Stimulated activated CD8-positive, alpha-beta memory T cell treated with anti-CD3 and anti-CD28 coated beads, Interleukin-12 subunit alpha, Interleukin-12 subunit beta, amount 100 ng/mL, for 4 hours (primary cell): ENCODE data around the gene LRRC4C.

Source experiments
- DNase-seq: peaks from one replicate; pipeline ENCODE4 v3.0.0-alpha.2; 2020; ENCODE audit warnings: low read depth

LRRC4C gene

GRCh38 chr11:41323446-41323845, 136.0 kb downstream of the LRRC4C start:
- DNase-seq, result no peak

DNA sequence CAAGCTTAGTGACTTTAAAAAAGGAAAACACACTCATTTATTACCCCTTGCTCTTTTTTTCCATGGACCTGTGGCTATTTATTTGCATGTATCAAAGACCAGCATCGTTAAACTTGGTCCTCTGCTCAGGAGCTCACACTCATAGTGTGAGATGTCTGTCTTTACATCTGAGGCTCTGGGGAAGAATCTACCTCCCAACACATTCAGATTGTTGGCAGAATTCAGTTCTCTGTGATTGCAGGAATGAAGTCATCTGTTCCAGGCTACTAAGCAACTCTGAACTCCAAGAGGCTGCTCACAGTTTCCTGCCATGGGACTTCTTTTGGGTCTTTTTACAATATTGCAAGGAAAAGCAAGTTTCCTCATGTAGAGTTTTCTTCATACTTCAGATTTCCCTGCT, 138.8 kb downstream of the LRRC4C start:
- DNase-seq, result no peak

GRCh38 chr11:41320238-41320637, 139.2 kb downstream of the LRRC4C start:
- no peak for DNase-seq

DNA sequence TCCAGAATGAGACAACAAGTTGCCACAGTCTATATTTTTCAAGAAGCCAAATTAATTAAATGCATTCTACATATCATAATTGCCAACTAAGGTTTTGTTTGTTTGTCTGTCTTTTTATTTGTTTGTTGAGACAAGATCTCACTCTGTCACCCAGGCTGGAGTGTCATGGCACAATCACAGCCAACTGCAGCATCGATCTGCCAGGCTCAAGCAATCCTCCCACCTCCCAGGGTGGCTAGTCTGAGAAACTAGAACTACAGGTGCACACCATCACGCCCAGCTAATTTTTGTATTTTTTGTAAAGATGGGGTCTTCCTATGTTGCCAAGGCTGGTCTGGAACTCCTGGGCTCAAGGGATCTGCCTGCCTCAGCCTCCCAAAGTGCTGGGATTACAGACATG, 140.0 kb downstream of the LRRC4C start:
- DNase-seq, result no peak

GRCh38 chr11:41316751-41317150, 142.7 kb downstream of the LRRC4C start:
- DNase-seq, result no peak

DNA sequence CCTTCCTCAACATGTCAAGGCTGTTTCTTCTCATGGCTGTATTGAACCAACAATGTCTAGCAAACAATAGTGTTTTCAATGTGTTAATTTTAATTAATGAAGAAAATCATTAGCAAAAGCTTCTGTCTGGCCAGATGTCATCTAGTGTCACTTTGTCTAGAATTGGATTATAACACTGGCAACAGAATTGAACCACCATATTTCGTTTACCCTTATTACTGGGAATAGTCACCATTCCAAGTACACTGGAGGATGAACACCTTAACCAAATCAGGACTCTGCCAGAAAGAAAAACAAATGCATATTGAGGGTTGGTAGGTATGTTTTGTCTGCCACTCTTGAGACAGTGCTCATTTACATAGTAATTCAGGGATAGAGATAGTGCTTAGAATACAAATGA, 146.2 kb downstream of the LRRC4C start:
- DNase-seq, result no peak

- no peak for DNase-seq
These were observed 149.7 kb downstream of the LRRC4C start for GRCh38 chr11:41309716-41310115.

DNA sequence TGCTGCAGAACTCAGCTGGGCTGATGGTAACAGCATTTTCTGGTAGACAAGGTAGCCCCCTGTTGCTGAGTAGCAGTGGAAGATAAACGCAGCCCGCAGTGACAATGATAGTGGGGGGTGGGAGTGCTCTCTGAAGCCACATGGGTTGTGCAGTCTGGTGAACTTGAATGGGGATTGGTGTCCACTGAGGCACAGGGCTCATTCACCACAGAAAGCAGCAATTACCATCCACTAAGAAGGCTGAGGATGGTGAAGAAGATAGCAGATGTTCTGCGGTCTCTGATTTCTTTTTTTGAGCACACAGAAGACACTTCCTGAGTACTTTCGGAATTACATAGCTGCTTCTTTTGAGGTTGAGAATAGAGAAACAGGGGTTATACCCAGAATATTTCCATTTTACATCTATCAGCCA, 150.3 kb downstream of the LRRC4C start:
- DNase-seq, result no peak

- DNase-seq, result no peak
These were observed 151.2 kb downstream of the LRRC4C start for GRCh38 chr11:41308286-41308685.

DNA sequence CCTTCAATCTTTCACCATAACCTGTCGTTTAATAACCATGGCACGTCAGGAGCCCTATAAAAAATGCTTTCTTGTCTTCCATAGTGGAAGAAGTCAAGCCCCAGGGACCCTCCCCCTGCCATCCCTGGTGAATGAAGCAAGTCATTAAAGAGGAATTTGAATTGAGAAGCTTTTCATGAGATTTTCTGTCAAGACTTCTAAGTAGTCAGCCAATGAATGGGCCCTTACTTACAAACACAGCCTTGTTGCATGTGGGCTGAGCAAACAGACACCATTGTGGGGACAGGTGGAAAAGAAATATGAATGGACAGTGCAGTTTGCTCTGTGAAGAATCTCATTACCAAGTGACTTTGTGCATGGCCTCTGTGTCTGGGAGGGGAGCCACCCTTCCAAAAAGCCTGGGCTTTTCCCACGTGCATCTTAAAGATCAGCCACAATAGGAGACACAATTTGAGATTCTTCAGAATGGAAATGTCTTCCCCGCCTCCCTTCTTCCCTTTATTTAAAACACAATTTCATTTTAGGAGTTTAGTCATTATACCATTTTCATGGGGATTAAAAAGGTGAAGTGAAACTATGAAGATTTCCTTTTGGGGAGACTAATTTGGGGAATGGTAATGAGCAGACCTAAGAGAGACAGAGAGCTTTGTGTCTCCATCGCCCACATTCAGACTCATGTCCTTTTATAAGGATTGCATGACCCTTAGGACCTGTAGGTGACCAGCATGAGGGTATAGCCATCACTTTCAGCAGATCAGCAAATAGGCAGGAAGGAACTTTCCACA, 152.0 kb downstream of the LRRC4C start:
- DNase-seq, result no peak

DNA sequence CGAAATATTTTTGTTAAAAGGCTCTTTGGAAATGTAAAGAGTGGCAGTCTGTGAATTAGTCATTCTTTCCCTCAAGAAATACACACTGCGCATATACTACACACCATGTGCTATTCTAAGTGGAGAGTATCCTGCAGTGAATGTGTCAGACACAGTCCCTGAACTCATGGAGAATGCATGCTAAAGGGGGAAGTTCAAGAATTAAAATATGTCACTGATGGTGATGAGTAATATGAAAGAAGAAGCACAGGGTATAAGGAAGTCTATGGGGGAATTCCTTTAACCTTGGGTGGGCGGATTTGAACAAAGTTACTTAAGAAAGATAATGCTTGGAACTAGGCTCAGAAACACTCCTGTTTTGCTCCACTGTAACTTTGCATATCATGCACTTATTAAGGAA, 153.0 kb downstream of the LRRC4C start:
- DNase-seq, result no peak

DNA sequence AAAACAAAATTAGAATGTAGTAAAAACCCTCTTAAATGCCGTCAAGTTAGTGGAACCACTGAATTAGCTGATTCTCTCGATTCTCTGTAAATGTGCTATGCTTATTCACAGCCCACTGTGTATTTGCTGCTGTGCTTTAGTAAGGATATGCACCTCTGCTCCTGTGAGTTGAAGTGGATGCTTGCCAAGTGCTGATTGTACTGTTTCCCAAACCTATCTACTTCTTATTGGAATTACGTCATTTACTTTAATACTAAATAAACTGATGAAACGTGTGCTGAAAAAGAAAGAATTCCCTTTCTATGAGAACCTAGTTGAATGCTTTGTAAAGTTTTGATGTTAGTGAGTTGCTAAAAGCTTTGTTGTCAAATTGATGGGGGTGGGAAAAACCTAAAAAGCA, 158.4 kb downstream of the LRRC4C start:
- no peak for DNase-seq

DNA sequence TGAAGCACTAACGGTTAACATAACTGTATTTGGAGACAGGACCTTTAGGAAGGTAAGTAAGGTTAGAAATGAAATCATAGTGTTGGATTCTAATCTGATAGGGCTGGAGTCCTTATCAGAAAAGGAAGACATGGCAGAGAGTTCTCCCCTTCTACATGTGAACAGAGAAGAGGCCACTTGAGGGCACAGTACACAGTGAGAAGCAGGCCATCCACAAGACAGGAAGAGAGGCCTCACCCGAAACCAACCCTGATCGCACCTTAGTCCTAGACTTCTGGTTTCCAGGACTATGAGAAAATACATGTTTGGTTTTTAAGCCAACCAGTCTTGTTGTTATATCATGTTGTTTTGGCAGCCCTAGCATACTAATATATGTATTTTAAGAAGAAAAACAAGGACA, 170.0 kb downstream of the LRRC4C start:
- no peak for DNase-seq

DNA sequence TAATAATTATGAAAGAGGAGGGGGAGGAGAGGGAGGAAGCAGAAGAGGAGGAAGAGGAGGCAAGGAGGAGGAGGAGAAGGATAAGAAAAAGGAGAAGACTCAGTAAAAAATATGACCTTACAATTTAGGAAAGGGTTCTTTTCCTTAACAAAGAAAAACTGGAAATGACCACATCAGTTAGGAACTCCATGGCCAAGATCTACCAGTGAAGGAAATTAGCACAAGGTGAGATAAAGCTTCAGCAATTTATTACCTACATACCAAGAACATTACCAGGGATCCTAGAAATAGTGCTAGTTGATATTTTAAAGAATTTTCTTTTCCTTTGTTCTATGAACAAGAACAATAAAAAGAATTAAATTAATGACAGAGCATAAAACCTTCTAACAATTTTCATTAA, 172.7 kb downstream of the LRRC4C start:
- no peak for DNase-seq

GRCh38 chr11:41284354-41284753, 175.1 kb downstream of the LRRC4C start:
- no peak for DNase-seq

DNA sequence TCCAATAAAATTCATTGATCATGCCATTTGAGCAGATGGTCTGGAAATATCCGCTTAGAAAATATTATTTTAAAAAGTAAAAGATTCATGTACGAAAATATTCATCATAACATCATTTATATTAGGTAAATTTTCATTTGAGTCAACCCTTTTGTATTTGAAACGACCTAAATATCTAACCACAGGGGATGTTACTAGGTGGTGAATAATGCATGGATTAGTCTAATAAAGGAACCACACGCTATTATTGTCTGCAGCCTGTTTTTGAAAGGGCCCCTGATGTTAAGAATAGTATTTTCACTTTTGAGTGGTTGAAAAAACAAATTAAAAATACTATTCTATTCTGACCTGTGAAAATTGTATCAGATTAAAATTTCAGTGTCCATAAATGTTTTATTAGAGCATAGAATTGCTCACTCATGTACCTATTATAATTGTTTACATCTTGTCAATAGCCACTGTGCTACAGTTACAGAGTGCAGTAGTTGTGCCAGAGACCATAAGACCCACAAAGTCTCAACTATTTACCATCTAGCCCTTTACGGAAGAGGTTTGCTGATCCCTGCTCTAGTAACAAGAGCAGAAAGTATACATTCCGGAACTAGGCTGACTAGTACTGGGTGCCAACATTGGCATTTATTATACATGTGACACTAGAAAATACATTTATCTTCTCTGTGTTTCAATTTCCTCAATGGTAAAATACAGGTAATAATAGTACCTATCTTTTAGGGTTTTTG, 176.1 kb downstream of the LRRC4C start:
- no peak for DNase-seq

- no peak for DNase-seq
These were observed 177.1 kb downstream of the LRRC4C start for GRCh38 chr11:41282395-41282794.

DNA sequence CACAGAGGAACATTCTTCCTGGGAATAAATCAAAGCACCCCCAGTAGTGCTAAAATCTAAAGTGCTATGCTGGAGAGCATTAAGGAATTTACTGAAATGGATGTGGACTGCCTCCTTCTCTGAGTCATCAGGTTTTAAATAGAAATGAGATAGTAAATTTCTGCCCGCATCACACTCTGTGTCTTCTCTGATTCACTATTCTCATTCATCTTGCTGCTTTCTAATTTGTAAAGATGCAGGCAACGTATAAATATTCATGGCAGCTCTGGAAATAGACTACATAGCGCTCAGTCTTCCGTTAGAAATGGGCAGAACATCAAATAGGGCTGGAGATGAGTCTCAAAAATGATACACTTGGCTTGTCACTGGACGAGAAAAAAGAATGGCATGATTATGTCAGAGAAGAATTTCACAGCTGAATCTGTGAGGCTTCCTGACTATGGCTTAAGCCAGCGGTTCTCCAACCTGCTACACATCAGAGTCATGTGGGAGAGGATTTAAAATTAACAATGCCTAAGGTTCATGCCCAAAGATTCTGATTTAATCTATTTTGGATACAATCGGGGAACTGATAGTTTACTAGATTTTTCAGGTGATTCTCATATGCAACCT, 178.2 kb downstream of the LRRC4C start:
- no peak for DNase-seq

GRCh38 chr11:41274831-41275230, 184.6 kb downstream of the LRRC4C start:
- no peak for DNase-seq

DNA sequence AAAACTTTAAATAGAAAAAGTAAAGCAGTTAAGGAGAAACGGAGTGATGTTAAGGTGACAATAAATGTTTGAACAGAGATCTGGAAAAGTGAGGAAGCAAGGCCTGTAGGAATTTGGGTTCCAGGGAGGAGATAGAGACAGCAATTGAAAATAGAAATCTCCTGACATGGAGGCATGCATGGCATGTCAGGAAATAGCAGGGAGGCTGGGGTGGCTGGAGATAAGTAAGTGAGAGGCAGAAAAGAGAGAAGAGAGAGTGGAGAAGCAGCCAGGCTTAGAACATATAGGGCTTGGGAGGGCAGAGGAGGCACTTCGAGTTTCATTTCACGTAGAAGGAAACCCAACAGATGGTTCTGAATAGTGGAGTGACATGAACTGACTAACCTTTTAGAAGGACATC, 185.5 kb downstream of the LRRC4C start:
- DNase-seq, result no peak

DNA sequence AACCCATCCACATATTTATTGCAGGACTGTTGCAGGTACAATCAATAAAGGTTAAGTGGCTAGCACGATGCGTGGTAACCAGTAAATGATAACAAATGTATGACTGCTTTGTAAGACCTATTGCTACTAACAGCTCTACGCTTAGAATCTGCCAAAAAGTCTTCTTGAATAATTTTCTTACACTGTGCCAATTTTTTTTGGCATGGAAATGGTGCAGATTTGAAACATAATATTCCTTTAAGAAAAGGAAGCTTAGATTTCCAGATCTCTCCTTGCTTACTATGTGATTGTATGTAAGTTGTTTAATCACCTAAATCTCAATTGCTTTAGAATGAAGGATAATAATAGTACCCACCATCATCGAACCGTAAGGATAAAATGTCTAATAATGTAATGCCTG, 192.0 kb downstream of the LRRC4C start:
- DNase-seq, result no peak

DNA sequence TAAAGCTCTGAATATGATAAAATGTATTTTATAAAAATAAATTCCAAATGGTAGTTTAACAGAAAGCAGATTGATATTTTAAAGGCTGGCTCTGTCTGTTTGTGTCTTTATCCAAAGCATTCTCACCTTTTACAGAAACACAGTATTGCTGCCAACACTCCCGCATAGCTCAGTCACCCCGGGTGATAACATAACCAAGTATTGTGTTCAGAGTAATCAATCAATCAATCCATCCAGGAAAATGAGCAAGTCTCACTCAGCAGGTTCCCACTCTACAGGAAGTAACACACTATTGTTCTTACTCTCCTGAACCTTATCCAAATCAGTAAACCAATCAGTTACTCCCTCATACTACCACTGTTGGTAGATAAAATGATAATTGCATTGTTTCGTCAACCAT, 203.4 kb downstream of the LRRC4C start:
- no peak for DNase-seq

DNA sequence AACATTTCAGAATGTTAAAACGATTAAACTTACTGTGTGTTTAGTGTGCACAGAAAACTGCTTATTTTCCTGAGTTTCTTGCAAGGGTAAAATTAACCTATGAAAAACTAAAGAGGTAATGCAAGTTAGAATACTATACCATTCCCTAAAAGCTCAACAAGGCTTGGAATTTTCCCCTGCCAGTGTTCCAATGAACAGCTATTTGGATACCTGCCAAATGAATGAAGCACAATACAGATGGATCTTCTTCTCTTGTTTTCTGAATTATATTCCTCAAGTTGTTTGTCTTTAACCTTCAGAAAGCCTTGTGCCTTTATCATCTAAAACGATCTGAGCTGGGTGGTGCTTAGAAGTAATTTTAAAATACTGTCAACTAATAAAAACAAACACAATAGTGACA, 204.5 kb downstream of the LRRC4C start:
- no peak for DNase-seq
